Measurements from ENCODE around the gene RBM10. TPM values are rescaled to one million over a fixed set of nuclear protein-coding genes. Genes with fewer than 3 reads are reported as not detected.

The RBM10 gene
- total and polyA plus RNA-seq, 2 of the 13 experiments (the other 11 are each of a cell fraction or from before 2014, with no cell fraction given) = 15.9 to 43.1 TPM

- in situ Hi-C loops (cut with HindIII; ENCODE audit: extremely low pct_ligation_motif_present, low pct_unique_long_range_greater_than_20kb) (no loop called here), intact Hi-C loops (cut with micrococcal nuclease; ENCODE audit: unreplicated experiment) (no loop called here)
- DNase-seq (ENCODE audit: low spot score) = no peak
- Histone ChIP-seq H3K27me3 (ENCODE audit: control insufficient read depth in 1 of 2, insufficient read depth in 2 of 2, low read length in 2 of 2) (no peaks in the 10 kb centered on the region), H3K27ac (ENCODE audit: extremely low read length, insufficient read depth, low read length) (no peak overlapping the region), H2AFZ (ENCODE audit: low read length) (no peak overlapping the region), H3K9me3 (ENCODE audit: low read length) (no peaks in the 10 kb centered on the region), H3K4me3 (replicated peaks in 1 of 3; ENCODE audit: insufficient read depth in 1 of 3, low read depth in 2 of 3, low read length in 3 of 3) (no peak overlapping the region), H3K36me3 (replicated peaks in 1 of 2; ENCODE audit: control insufficient read depth in 1 of 2, insufficient read depth in 2 of 2, low read length in 2 of 2) (peaks cover 9 to 18% of the 10 kb centered on the region in 2 experiments; a peak in 2 of 5 replicates), H3K9ac (ENCODE audit: insufficient read depth, low read depth, low read length) (no peak overlapping the region), H4K20me1 (ENCODE audit: insufficient read depth, low read length) (no peaks in the 10 kb centered on the region), H3K79me2 (ENCODE audit: insufficient read depth, low read length) (no peaks in the 10 kb centered on the region), H3K4me1 (ENCODE audit: insufficient read depth, low read length) (0 out of 2 replicates have a peak, but pooled peaks cover 1% of the 10 kb centered on the region), H3K4me2 (ENCODE audit: low read depth, low read length) (no peak overlapping the region)
- no peak for FAIRE-seq
- BruUV-seq (replicated peaks) = no TSS peak
- ChIA-PET CTCF (ENCODE audit: low intra/inter-chr PET ratio, low total read pairs) (no interaction called here), POLR2A (no interaction called here)
- ATAC-seq = no peak
- TF ChIP-seq NFRKB (IDR thresholded peaks at IDR 0.05) (no peak), ZKSCAN5 (CRISPR knock-in tag; IDR thresholded peaks at IDR 0.05) (no peak), NBN (conservative IDR thresholded peaks at IDR 0.05) (no peak), ZKSCAN1 (IDR thresholded peaks at IDR 0.05; ENCODE audit: low read length) (no peak), SUZ12 (IDR thresholded peaks at IDR 0.05; ENCODE audit: low read depth, low read length) (no peak), ZFP90 (CRISPR knock-in tag; IDR thresholded peaks at IDR 0.05; ENCODE audit: borderline replicate concordance) (no peak)
- 100% methylated on average over 4 of the region's 17 CpGs for WGBS (ENCODE audit: low lambda C conversion rate)
These were observed 40.2 kb downstream of the RBM10 start for GRCh38 chrX:47185241-47185640.

GRCh38 chrX:47186096-47186740, 41.2 kb downstream of the RBM10 start:
- Histone ChIP-seq H3K79me2 (ENCODE audit: insufficient read depth, low read length) (no peaks in the 10 kb centered on the region), H3K27me3 (ENCODE audit: control insufficient read depth in 1 of 2, insufficient read depth in 2 of 2, low read length in 2 of 2) (no peaks in the 10 kb centered on the region), H3K9ac (ENCODE audit: insufficient read depth, low read depth, low read length) (no peak overlapping the region), H3K4me3 (replicated peaks in 1 of 3; ENCODE audit: insufficient read depth in 1 of 3, low read depth in 2 of 3, low read length in 3 of 3) (no peak overlapping the region), H2AFZ (ENCODE audit: low read length) (no peak overlapping the region), H3K9me3 (ENCODE audit: low read length) (no peaks in the 10 kb centered on the region), H3K36me3 (replicated peaks in 1 of 2; ENCODE audit: control insufficient read depth in 1 of 2, insufficient read depth in 2 of 2, low read length in 2 of 2) (peaks cover 8 to 14% of the 10 kb centered on the region in 2 experiments; a peak in 2 of 5 replicates), H3K4me2 (ENCODE audit: low read depth, low read length) (no peak overlapping the region), H3K27ac (ENCODE audit: extremely low read length, insufficient read depth, low read length) (no peak overlapping the region), H4K20me1 (ENCODE audit: insufficient read depth, low read length) (no peaks in the 10 kb centered on the region), H3K4me1 (ENCODE audit: insufficient read depth, low read length) (0 out of 2 replicates have a peak, but pooled peaks cover 4% of the 10 kb centered on the region)
- TF ChIP-seq AGO2 (optimal IDR thresholded peaks at IDR 0.05; ENCODE audit: low read depth, low read length) (peak; percentile 26), HDAC1 (CRISPR knock-in tag; IDR thresholded peaks at IDR 0.05) (no peak)
- FAIRE-seq = no peak
- TSS peak; percentile 58 for BruUV-seq (replicated peaks)
- ChIA-PET POLR2A (no interaction called here), CTCF (ENCODE audit: low intra/inter-chr PET ratio, low total read pairs) (no interaction called here)
- 100% methylated on average over 1 of the region's 27 CpGs for WGBS (ENCODE audit: low lambda C conversion rate)
- ATAC-seq = no peak
- intact Hi-C loops (cut with micrococcal nuclease; ENCODE audit: unreplicated experiment) = no loop called here
- in situ Hi-C loops (cut with HindIII; ENCODE audit: extremely low pct_ligation_motif_present, low pct_unique_long_range_greater_than_20kb) = no loop called here
- DNase-seq (ENCODE audit: low spot score) = no peak

All from HepG2 (cell line).